Omental fat pad (tissue), 4 donors: ENCODE data around the gene PCDHB13. TPM values are rescaled to one million over a fixed set of nuclear protein-coding genes. Genes with fewer than 3 reads are reported as not detected.
"Not testable (repeated sequence)": the region's sequence is repeated elsewhere in the genome, so short reads cannot be mapped to it uniquely, and the experiment has no call there.

ENCODE experiments used
- ATAC-seq: fragments of 150-250 bp; one replicate; pipeline ENCODE4 v1.9.1; 2016; ENCODE audit warnings: mild to moderate bottlenecking, moderate library complexity; ENCODE audit not compliant: low FRiP score
- DNase-seq: peaks from one replicate; pipeline ENCODE4 v3.0.0-alpha.2; 2019; ENCODE audit warnings: low spot score
- CTCF ChIP-seq, 3 donors: fragments of 450-650 bp; IDR thresholded peaks; one replicate each; pipeline ENCODE4 v1.5.1; 2016 to 2017; ENCODE audit warnings: antibody characterized with exemption in 3 of 3, mild to moderate bottlenecking in 3 of 3, moderate library complexity in 2 of 3
- total RNA-seq, 4 donors: library from RNA; depleted of rRNA; stranded (reverse); fragments of >200 nt; gene quantifications; one replicate each; pipeline ENCODE4 v1.1.0, GENCODE V29; 2016

The PCDHB13 gene
- total RNA-seq, 4 donors from 2014 or later = 1.8 to 7.7 (median 3.0) TPM

DNA sequence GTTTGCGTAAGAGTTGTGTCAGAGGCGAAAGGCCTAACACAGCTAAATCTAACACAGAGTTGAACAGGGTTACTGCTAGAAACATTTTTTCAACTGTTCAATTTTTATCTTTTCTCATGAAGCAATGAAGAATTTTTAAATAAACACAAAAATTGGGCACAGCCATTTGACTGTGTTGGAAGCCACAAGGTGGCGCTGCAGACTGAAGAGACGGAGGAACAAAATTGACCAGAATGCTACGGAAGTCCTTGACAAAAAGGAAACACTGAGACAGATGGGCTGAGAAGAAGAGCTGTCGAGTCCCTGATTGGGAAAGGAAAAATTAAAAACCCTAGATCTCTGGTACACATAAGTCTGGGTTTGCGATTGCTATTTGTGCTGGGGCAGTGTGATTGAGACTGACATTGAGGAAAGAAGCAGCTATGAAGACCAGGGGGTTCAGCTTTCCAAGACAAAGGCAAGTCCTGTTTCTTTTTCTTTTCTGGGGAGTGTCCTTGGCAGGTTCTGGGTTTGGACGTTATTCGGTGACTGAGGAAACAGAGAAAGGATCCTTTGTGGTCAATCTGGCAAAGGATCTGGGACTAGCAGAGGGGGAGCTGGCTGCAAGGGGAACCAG is 26.7 kb upstream of the PCDHB13 start, which contains the start of gene PCDHB9:
Gene PCDHB9 (plus strand): TSS at position 265 of the 616 bp plus-strand sequence. CDS start 158 bp downstream, at position 423.
- ATAC-seq = no peak
- no peak for TF ChIP-seq CTCF (IDR thresholded peaks at IDR 0.05)

GRCh38 chr5:141188682-141189081 is 25.0 kb upstream of the PCDHB13 start:
- not testable (repeated sequence) for DNase-seq, ATAC-seq

More for the DNA sequence above, 26.7 kb upstream of the PCDHB13 start, which contains the start of gene PCDHB9:
- no peak for DNase-seq

GRCh38 chr5:141189131-141189530 is 24.6 kb upstream of the PCDHB13 start:
- not testable (repeated sequence) for DNase-seq, ATAC-seq

GRCh38 chr5:141192110-141192725 is 21.5 kb upstream of the PCDHB13 start, which contains the start of gene PCDHB10:
PCDHB10 (plus strand) TSS chr5:141192353; CDS start chr5:141192553, 200 bp downstream.
- ATAC-seq = no peak
- TF ChIP-seq CTCF (IDR thresholded peaks at IDR 0.05) = no peak
- DNase-seq = no peak

DNA sequence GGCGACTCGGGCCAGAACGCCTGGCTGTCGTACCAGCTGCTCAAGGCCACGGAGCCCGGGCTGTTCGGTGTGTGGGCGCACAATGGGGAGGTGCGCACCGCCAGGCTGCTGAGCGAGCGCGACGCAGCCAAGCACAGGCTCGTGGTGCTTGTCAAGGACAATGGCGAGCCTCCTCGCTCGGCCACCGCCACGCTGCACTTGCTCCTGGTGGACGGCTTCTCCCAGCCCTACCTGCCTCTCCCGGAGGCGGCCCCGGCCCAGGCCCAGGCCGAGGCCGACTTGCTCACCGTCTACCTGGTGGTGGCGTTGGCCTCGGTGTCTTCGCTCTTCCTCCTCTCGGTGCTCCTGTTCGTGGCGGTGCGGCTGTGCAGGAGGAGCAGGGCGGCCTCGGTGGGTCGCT is 19.4 kb upstream of the PCDHB13 start:
- DNase-seq, ATAC-seq: not testable (repeated sequence)

DNA sequence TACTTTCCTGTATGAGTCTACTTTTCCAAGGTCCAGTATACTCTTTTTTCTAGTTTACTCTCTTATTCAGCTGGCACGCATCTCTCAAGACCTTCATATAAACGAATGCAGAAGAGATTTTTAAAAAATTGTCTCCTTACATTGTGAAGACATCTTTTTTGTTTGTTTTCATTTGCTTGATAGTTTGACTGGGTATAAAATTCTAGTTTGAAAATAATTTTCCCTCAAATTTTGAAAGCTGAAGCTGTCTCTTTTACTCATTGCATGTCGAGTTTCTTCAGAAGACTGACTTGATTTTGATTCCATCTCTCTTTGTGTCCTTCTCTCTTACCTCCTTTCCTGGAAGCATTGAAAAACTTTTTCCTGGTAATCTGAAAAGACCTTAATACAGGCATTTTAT is 17.4 kb upstream of the PCDHB13 start:
- no peak for TF ChIP-seq CTCF (IDR thresholded peaks at IDR 0.05)
- ATAC-seq (no peak), DNase-seq (no peak)

GRCh38 chr5:141199359-141200235 is 14.1 kb upstream of the PCDHB13 start, which contains the start of gene PCDHB11:
PCDHB11 (plus strand) TSS chr5:141199627; CDS start chr5:141199775, 148 bp downstream.
- ATAC-seq (no peak), DNase-seq (no peak)
- no peak for TF ChIP-seq CTCF (IDR thresholded peaks at IDR 0.05)

DNA sequence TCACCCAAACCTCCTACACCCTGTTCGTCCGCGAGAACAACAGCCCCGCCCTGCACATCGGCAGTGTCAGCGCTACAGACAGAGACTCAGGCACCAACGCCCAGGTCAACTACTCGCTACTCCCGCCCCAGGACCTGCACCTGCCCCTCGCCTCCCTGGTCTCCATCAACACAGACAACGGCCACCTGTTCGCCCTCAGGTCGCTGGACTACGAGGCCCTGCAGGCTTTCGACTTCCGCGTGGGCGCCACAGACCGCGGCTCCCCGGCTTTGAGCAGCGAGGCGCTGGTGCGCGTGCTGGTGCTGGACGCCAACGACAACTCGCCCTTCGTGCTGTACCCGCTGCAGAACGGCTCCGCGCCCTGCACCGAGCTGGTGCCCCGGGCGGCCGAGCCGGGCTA is 12.6 kb upstream of the PCDHB13 start:
- not testable (repeated sequence) for ATAC-seq, DNase-seq

DNA sequence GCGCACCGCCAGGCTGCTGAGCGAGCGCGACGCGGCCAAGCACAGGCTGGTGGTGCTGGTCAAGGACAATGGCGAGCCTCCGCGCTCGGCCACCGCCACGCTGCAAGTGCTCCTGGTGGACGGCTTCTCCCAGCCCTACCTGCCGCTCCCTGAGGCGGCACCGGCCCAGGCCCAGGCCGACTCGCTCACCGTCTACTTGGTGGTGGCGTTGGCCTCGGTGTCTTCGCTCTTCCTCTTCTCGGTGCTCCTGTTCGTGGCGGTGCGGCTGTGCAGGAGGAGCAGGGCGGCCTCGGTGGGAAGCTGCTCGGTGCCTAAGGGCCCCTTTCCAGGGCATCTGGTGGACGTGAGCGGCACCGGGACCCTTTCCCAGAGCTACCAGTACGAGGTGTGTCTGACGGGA is 12.1 kb upstream of the PCDHB13 start:
- ATAC-seq, DNase-seq: not testable (repeated sequence)
